Measurements from ENCODE around the gene DHX34.
A peak's percentile ranks its signal among the peaks of the same experiment; 100 is the strongest.

- TF ChIP-seq CTCF (IDR thresholded peaks at IDR 0.05; ENCODE audit: poor library complexity) (no peak), EZH2 (IDR thresholded peaks at IDR 0.05; ENCODE audit: borderline replicate concordance) (peak; percentile 75), EZH2phosphoT487 (IDR thresholded peaks at IDR 0.05; ENCODE audit: low read depth, severe bottlenecking, unreplicated experiment) (peak; percentile 49)
Observed at GRCh38 chr19:47419789-47420188, 70.7 kb downstream of the DHX34 start.

All from hepatocyte (in vitro differentiated cells).